Activated CD8-positive, alpha-beta T cell treated with anti-CD3 and anti-CD28 coated beads for 36 hours (primary cell): ENCODE data around the gene CADM2. TPM values are rescaled to one million over a fixed set of nuclear protein-coding genes. Genes with fewer than 3 reads are reported as not detected.

ENCODE experiments used
- ATAC-seq: fragments of 200-7000 bp; cut with Tn5 transposase; one replicate; pipeline ENCODE4 v1.10.0; 2021; ENCODE audit warnings: mild to moderate bottlenecking, moderate library complexity
- CTCF ChIA-PET: fragments of 350-600 bp; sonication (Branson Sonifier 250); formaldehyde crosslinking; loops from one replicate; lab custom pipeline; 2021; ENCODE audit warnings: antibody characterized with exemption; lab: Charles Lee
- POLR2A ChIA-PET: fragments of 350-600 bp; sonication (Branson Sonifier 250); formaldehyde crosslinking; loops from one replicate; lab custom pipeline; 2021; ENCODE audit warnings: antibody characterized with exemption; lab: Charles Lee
- DNase-seq: peaks from one replicate; pipeline ENCODE4 v3.0.0-alpha.2; 2020
- H3K27ac Mint-ChIP-seq: one replicate; pipeline ENCODE4 v1.8.0; 2021; ENCODE audit warnings: mild to moderate bottlenecking, mixed read lengths
- H3K27me3 Mint-ChIP-seq: one replicate; pipeline ENCODE4 v1.8.0; 2021; ENCODE audit warnings: mixed read lengths
- H3K36me3 Mint-ChIP-seq: one replicate; pipeline ENCODE4 v1.8.0; 2021; ENCODE audit warnings: low read depth, mixed read lengths
- H3K4me1 Mint-ChIP-seq: one replicate; pipeline ENCODE4 v1.8.0; 2021; ENCODE audit warnings: low read depth, mixed read lengths
- H3K4me3 Mint-ChIP-seq: one replicate; pipeline ENCODE4 v1.8.0; 2021; ENCODE audit warnings: mild to moderate bottlenecking, moderate library complexity, mixed read lengths
- H3K9me3 Mint-ChIP-seq: one replicate; pipeline ENCODE4 v1.8.0; 2021; ENCODE audit warnings: mixed read lengths
- CTCF ChIP-seq: fragments of 200-600 bp; IDR thresholded peaks from one replicate; pipeline ENCODE4 v1.8.0; 2022; ENCODE audit warnings: antibody characterized with exemption, mild to moderate bottlenecking
- intact Hi-C: fragments of 100-400 bp; cut with micrococcal nuclease; formaldehyde crosslinking; loops from one replicate; pipeline ENCODE4 v1.10.0; 2022
- total RNA-seq, 2 experiments: library from RNA; stranded (reverse); gene quantifications; one replicate each; pipeline ENCODE4 v1.2.3, GENCODE V29; 2021

The CADM2 gene
- total RNA-seq, 2 experiments from 2014 or later = 0.38 TPM; not detected in 1

- TF ChIP-seq CTCF = no peak
- Mint-ChIP-seq H3K9me3 (peaks cover 5% of the 10 kb centered on the region), H3K4me3 (no peak overlapping the region), H3K36me3 (no peaks in the 10 kb centered on the region), H3K27ac (no peak overlapping the region), H3K27me3 (no peaks in the 10 kb centered on the region), H3K4me1 (no peaks in the 10 kb centered on the region)
- ChIA-PET POLR2A (no interaction called here), CTCF (no interaction called here)
- intact Hi-C loops = no loop called here
- DNase-seq = no peak
- no peak for ATAC-seq
Observed at GRCh38 chr3:85652360-85652759, 693.6 kb downstream of the CADM2 start.

DNA sequence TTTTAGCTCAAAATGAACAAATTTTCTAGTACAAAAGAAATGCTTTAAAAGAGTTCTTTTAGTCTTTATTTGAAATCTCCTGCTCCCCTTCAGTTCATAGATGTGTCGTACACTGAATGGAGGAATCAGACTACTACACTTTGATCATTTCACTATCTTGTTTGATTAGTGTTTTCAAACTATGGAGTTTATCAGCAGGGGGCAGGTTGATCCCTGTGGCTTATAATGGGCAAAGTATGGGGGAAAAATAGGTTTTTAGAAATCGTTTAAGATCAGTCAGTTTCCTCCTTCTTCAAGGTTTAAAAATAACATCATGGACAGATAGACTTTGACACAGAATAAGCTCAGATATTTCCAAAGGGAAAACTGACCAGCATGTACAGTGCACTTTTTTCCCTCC is 701.7 kb downstream of the CADM2 start:
- Mint-ChIP-seq H3K4me3 (no peak overlapping the region), H3K36me3 (no peaks in the 10 kb centered on the region), H3K4me1 (no peaks in the 10 kb centered on the region), H3K9me3 (peaks cover 4% of the 10 kb centered on the region), H3K27ac (no peak overlapping the region), H3K27me3 (no peaks in the 10 kb centered on the region)
- CTCF ChIA-PET = no interaction called here
- ATAC-seq (no peak), DNase-seq (no peak)
- intact Hi-C loops = no loop called here
- POLR2A ChIA-PET = no interaction called here
- TF ChIP-seq CTCF = no peak

DNA sequence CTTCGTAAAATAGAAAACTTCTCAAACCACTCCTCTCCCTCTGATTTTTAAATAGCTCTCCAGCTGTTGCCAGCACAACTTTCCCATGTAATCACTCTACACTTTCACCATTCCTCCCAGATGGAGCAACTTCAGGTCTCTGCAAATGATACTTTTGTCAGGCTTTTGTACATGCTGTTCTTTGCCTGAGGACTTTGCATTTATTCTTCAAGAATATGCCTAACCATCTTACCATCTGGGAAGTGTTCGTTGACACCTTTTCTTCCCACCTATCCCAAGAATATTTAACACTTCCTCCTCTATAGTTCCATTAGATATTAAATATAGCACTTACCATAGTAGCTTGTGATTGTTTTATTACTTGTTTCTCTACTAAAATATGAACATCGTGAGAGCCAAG is 703.7 kb downstream of the CADM2 start:
- TF ChIP-seq CTCF = no peak
- DNase-seq (no peak), ATAC-seq (no peak)
- POLR2A ChIA-PET = no interaction called here
- CTCF ChIA-PET = no interaction called here
- no peaks in the 10 kb centered on the region for H3K36me3 Mint-ChIP-seq
- H3K4me3 Mint-ChIP-seq = no peak overlapping the region
- no peaks in the 10 kb centered on the region for H3K9me3 Mint-ChIP-seq
- intact Hi-C loops = no loop called here
- no peaks in the 10 kb centered on the region for H3K27me3 Mint-ChIP-seq
- H3K4me1 Mint-ChIP-seq = no peaks in the 10 kb centered on the region
- no peak overlapping the region for H3K27ac Mint-ChIP-seq

GRCh38 chr3:85667744-85668143 is 709.0 kb downstream of the CADM2 start:
- ATAC-seq (no peak), DNase-seq (no peak)
- Mint-ChIP-seq H3K27me3 (no peaks in the 10 kb centered on the region), H3K27ac (no peak overlapping the region), H3K9me3 (peaks cover 8% of the 10 kb centered on the region), H3K4me3 (no peak overlapping the region), H3K36me3 (no peaks in the 10 kb centered on the region), H3K4me1 (no peaks in the 10 kb centered on the region)
- ChIA-PET POLR2A (no interaction called here), CTCF (no interaction called here)
- TF ChIP-seq CTCF = no peak
- intact Hi-C loops = no loop called here

DNA sequence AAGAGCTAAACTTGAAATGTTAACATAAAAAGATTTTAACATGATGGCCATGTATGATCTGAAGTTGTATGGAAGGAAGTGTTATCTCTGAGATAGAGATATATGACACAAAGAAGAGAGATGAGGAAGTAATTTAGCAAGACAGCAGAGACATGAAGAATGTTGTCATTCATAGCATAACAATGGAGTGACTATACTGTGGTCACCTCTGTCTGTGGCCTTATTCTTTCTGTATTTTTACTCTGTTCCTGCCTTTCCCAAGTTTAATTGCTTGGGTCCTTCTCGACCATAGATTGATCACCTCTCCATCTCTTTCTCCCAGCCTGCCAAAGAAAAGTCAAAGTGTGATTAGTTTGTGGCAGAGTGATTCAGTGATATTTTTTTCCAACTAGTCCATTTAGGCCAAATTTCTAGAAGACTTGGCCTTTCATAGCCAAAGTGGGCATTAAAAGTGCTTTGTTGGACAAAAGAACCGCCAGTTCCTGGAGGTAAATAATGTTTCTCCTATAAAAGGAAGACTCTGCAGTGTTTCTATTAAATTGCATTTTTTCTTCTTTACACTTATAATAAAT is 711.9 kb downstream of the CADM2 start:
- Mint-ChIP-seq H3K4me3 (no peak overlapping the region), H3K4me1 (no peaks in the 10 kb centered on the region), H3K27ac (no peak overlapping the region), H3K36me3 (no peaks in the 10 kb centered on the region), H3K27me3 (no peaks in the 10 kb centered on the region), H3K9me3 (peaks cover 10% of the 10 kb centered on the region)
- intact Hi-C loops = no loop called here
- TF ChIP-seq CTCF = no peak
- DNase-seq (no peak), ATAC-seq (no peak)
- ChIA-PET POLR2A (no interaction called here), CTCF (no interaction called here)
